ES-I3 (cell line): ENCODE measurements around the gene CCDC157.

Experiments
- H3K36me3 ChIP-seq: 2 replicates; pipeline ENCODE4 v1.6.1; 2013; ENCODE audit warnings: mild to moderate bottlenecking, low read length, control low read depth, moderate library complexity; ENCODE audit not compliant: insufficient read depth
- H3K4me1 ChIP-seq: 2 replicates; pipeline ENCODE4 v1.6.1; 2013; ENCODE audit warnings: mild to moderate bottlenecking, control low read depth, low read length; ENCODE audit not compliant: insufficient read depth
- H3K9ac ChIP-seq: 2 replicates; pipeline ENCODE4 v1.6.1; 2013; ENCODE audit warnings: low read depth, mild to moderate bottlenecking, low read length, moderate library complexity
- H3K9me3 ChIP-seq: 2 replicates; pipeline ENCODE4 v1.6.1; 2013; ENCODE audit warnings: mild to moderate bottlenecking, low read length, moderate library complexity; ENCODE audit not compliant: control insufficient read depth, insufficient read depth

CCDC157 gene

DNA sequence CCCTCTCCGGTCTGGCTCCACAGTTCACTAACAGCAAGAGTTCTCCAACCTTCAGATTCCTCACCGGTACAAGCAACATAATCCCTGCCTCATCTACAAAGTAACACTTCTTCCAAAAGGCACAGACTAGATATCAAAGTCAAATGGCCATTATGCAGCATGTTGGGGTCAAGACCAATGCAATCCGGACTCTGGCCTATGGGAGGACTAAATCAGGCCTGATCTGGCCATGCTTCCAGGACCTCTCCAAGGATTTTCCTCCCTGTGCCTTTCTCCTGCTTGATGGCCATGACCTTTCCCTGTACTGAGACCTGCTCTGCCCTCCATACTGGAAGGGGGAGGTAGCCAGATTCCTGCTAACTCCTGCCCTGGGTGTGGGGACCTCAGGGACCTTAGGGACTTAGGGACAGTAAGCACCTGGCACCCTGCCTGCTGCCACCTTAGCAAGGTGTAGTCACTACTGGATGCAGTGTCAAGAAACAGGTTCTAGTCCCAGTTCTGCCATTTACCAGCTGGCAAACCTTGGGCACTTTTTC, 36.7 kb upstream of the CCDC157 start:
- Histone ChIP-seq H3K9me3 (no peaks in the 10 kb centered on the region), H3K4me1 (peaks cover 7% of the 10 kb centered on the region; the same call in 1 of the 2 replicates), H3K36me3 (0 out of 2 replicates have a peak, but pooled peaks cover 3% of the 10 kb centered on the region), H3K9ac (no peak overlapping the region)

- peaks cover 9% of the 10 kb centered on the region; the same call in 1 of the 2 replicates for H3K4me1 ChIP-seq
- no peaks in the 10 kb centered on the region for H3K9me3 ChIP-seq
Observed at GRCh38 chr22:30321461-30321860, 35.3 kb upstream of the CCDC157 start.

GRCh38 chr22:30323246-30323645, 33.6 kb upstream of the CCDC157 start:
- Histone ChIP-seq H3K4me1 (peaks cover 20% of the 10 kb centered on the region), H3K9me3 (no peaks in the 10 kb centered on the region), H3K36me3 (0 out of 2 replicates have a peak, but pooled peaks cover 3% of the 10 kb centered on the region), H3K9ac (no peak overlapping the region)

More at GRCh38 chr22:30321461-30321860, 35.3 kb upstream of the CCDC157 start:
- Histone ChIP-seq H3K9ac (no peak overlapping the region), H3K36me3 (0 out of 2 replicates have a peak, but pooled peaks cover 3% of the 10 kb centered on the region)

DNA sequence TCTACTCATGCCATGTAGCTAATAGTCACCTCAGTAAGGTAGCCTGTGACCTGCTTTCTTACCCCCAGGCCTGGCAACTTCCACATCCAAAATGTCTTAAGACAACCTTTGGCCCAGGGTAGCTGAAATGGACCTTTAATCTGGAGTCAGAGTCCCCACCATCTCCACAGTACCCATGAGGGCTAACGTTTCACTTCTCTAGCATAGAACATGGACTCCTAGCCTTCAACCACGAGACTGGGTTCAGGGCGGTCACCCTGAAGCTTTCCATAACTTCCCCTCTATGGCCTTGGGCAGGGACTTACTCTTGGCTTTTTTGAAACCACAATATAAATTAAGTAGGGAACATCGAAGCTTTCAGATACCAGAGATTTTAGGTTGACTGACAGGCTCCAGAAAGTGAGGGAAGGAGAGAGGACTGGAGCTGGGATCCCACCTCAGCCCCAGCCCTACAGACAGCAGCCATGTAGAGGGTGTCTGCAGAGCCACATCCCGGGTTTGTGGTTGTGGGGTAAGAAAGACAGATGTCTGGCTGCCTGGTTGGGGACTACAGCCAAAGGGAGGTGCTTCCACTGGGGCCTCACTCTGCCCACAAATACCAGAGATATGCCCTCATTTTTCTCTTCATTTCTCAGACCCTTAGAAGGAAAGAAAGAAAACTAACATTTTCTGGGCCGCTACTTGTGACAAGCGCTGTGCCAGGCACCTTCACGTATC, 32.6 kb upstream of the CCDC157 start:
- peaks cover 20% of the 10 kb centered on the region for H3K4me1 ChIP-seq
- H3K9ac ChIP-seq, result no peak overlapping the region

GRCh38 chr22:30325065-30325720, 31.6 kb upstream of the CCDC157 start:
- H3K36me3 ChIP-seq, result no peaks in the 10 kb centered on the region; the same call in 1 of the 2 replicates
- peaks cover 20% of the 10 kb centered on the region for H3K4me1 ChIP-seq
- H3K9me3 ChIP-seq, result no peaks in the 10 kb centered on the region
- H3K9ac ChIP-seq, result peak overlapping the region; percentile 5; the same call in 1 of the 2 replicates

More for the DNA sequence above, 32.6 kb upstream of the CCDC157 start:
- Histone ChIP-seq H3K9me3 (no peaks in the 10 kb centered on the region), H3K36me3 (0 out of 2 replicates have a peak, but pooled peaks cover 3% of the 10 kb centered on the region)

- Histone ChIP-seq H3K9me3 (no peaks in the 10 kb centered on the region), H3K9ac (peak overlapping the region; percentile 56; the same call in 1 of the 2 replicates), H3K4me1 (peaks cover 20% of the 10 kb centered on the region), H3K36me3 (peaks cover 2% of the 10 kb centered on the region; the same call in 1 of the 2 replicates)
Observed at GRCh38 chr22:30325724-30326254, 31.0 kb upstream of the CCDC157 start.

DNA sequence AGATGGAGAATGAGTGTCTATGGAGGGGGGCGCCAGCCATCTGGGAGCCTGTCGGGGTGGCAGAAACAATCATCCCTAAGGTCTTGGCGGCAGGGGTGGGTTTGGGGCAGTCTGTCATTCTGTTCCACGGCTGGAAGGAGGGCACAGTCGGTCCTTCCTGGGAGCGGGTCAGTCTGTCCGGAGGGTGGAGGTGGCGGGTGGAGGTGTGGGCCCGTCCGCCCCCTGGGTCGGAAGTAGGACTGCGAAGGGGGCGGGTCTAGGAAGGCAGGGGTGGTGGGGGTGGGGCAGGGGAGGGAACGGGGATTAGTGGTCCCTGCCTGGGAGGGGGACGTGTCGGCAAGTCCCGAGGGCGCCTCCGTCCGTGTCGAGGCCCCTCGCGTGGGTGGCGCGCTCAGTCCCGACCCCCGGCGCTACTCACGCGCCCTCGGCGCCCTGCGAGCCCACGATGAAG, 30.5 kb upstream of the CCDC157 start:
- Histone ChIP-seq H3K36me3 (peaks cover 4% of the 10 kb centered on the region; the same call in 1 of the 2 replicates), H3K4me1 (peaks cover 20% of the 10 kb centered on the region), H3K9ac (peak overlapping the region; percentile 80; the same call in 1 of the 2 replicates), H3K9me3 (no peaks in the 10 kb centered on the region)

DNA sequence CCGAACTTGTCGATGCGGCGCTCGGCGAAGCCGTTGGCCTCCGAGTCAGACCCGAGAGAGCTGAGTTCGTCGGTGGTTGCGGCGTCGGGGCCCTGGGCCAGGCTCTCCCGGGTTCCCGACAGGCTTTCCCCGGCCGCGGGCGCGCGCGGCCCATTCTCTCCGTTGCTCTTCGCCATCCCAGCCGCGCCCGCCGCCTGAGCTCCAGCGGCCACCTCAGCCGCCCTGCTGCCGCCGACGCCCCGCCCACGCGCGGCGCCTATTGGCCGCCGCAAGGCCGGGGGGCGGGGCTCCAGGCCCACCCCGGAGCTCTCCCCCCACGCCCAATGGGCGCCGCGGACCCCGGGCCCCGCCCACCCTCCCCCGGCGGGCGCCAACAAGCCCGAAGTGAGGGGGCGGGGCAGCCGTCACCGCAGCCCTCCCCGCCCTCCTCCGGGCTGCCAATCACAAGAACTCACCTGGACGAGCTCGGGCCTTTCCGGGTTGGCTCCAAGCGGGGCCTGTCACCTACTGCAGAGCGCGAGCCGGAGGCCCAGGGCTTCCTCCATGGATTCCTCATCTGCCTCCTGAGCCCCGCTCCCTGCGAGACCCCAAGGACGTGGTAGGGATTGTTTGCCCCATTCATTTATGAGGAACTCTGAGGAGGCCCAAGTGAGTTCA, 30.0 kb upstream of the CCDC157 start, which contains the start of gene TBC1D10A:
TBC1D10A (minus strand) TSS at position 236 of the 657 bp plus-strand sequence; CDS start at position 176, 60 bp downstream.
- Histone ChIP-seq H3K9ac (peak within 1 kb of the TSS; percentile 80), H3K9me3 (no peaks in the 10 kb centered on the region), H3K4me1 (peaks cover 20% of the 10 kb centered on the region), H3K36me3 (peaks cover 4% of the 10 kb centered on the region; the same call in 1 of the 2 replicates)

- Histone ChIP-seq H3K4me1 (peaks cover 20% of the 10 kb centered on the region), H3K9me3 (no peaks in the 10 kb centered on the region), H3K36me3 (peaks cover 4% of the 10 kb centered on the region; the same call in 1 of the 2 replicates), H3K9ac (no peak overlapping the region)
Observed at GRCh38 chr22:30327864-30328345, 28.9 kb upstream of the CCDC157 start.

- peaks cover 11% of the 10 kb centered on the region for H3K36me3 ChIP-seq
- peaks cover 20% of the 10 kb centered on the region for H3K4me1 ChIP-seq
- no peaks in the 10 kb centered on the region for H3K9me3 ChIP-seq
- no peak overlapping the region for H3K9ac ChIP-seq
Observed at GRCh38 chr22:30328466-30329049, 28.2 kb upstream of the CCDC157 start.

- Histone ChIP-seq H3K4me1 (peaks cover 6% of the 10 kb centered on the region), H3K9me3 (no peaks in the 10 kb centered on the region), H3K9ac (no peak overlapping the region), H3K36me3 (peaks cover 23% of the 10 kb centered on the region)
Observed at GRCh38 chr22:30332551-30332950, 24.3 kb upstream of the CCDC157 start.

- Histone ChIP-seq H3K4me1 (peaks cover under 1% of the 10 kb centered on the region; the same call in 1 of the 2 replicates), H3K36me3 (peaks cover 23% of the 10 kb centered on the region), H3K9me3 (no peaks in the 10 kb centered on the region), H3K9ac (no peak overlapping the region)
Observed at GRCh38 chr22:30332994-30333706, 23.7 kb upstream of the CCDC157 start.

DNA sequence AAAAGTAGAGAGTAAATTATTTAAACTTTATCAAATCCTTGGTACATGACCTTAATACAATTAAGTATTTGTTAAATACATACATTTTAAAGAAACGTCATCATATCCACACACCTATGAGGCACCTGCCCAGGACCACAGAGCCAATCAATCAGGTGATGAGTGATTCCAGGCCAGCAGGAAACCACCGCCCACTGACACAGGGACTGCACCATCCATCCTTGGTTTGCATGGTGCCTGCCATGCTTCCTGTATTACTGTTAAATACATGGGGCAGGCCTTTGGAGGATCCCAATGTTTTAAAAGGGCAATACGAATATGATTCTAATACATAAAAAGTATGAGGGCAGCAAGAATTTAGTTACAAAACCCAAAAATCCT, 23.1 kb upstream of the CCDC157 start:
- H3K9ac ChIP-seq, result no peak overlapping the region
- H3K9me3 ChIP-seq, result no peaks in the 10 kb centered on the region
- peaks cover 23% of the 10 kb centered on the region for H3K36me3 ChIP-seq
- no peaks in the 10 kb centered on the region for H3K4me1 ChIP-seq
